PC-9 (cell line): ENCODE measurements around the gene TMEM219. TPM values are rescaled to one million over a fixed set of nuclear protein-coding genes. Genes with fewer than 3 reads are reported as not detected.

ENCODE experiments used
- BruUV-seq: library from RNA; stranded (reverse); fragments of 400-500 nt; replicated peaks from 2 replicates; lab custom pipeline; 2021; lab: Mats Ljungman, UMichigan
- CTCF ChIA-PET: fragments of 300-600 bp; sonication (Branson Sonifier 250); formaldehyde crosslinking; loops from one replicate; lab custom pipeline; 2022; ENCODE audit warnings: antibody characterized with exemption; lab: Charles Lee
- POLR2A ChIA-PET: fragments of 300-600 bp; sonication (Branson Sonifier 250); formaldehyde crosslinking; loops from one replicate; lab custom pipeline; 2022; ENCODE audit warnings: antibody characterized with exemption; ENCODE audit not compliant: unreplicated experiment; lab: Charles Lee
- DNase-seq, 2 experiments: peaks; one replicate each; pipeline versions ENCODE4 v3.0.0 to v3.0.0-alpha.2; 2015 to 2022; ENCODE audit warnings: mixed read lengths in 1 of 2
- H2AFZ ChIP-seq: fragments of 200-600 bp; sonication (generic); 2 replicates; pipeline ENCODE4 v1.8.1; 2017; ENCODE audit warnings: antibody characterized with exemption
- H3F3A ChIP-seq: fragments of 200-600 bp; sonication (generic); 2 replicates; pipeline ENCODE4 v1.8.1; 2017; ENCODE audit warnings: antibody characterized with exemption, mild to moderate bottlenecking, low read depth; ENCODE audit not compliant: insufficient read depth
- H3K27ac ChIP-seq: fragments of 200-600 bp; sonication (generic); 2 replicates; pipeline ENCODE4 v1.6.1; 2016; ENCODE audit warnings: mixed run types
- H3K27me3 ChIP-seq: fragments of 200-600 bp; sonication (generic); 2 replicates; pipeline ENCODE4 v1.6.1; 2016; ENCODE audit warnings: low read depth, mixed run types; ENCODE audit not compliant: insufficient read depth
- H3K36me3 ChIP-seq: fragments of 200-600 bp; sonication (generic); 2 replicates; pipeline ENCODE4 v1.6.1; 2016; ENCODE audit warnings: low read depth, mixed run types
- H3K4me1 ChIP-seq: fragments of 200-600 bp; sonication (generic); replicated peaks from 2 replicates; pipeline ENCODE4 v1.6.1; 2016; ENCODE audit warnings: mixed run types; ENCODE audit not compliant: insufficient read depth
- H3K4me2 ChIP-seq: fragments of 200-600 bp; sonication (generic); 2 replicates; pipeline ENCODE4 v1.6.1; 2017; ENCODE audit warnings: mixed run types
- H3K4me3 ChIP-seq: fragments of 200-600 bp; sonication (generic); 2 replicates; pipeline ENCODE4 v1.6.1; 2016; ENCODE audit warnings: mixed run types
- H3K79me2 ChIP-seq: fragments of 200-600 bp; sonication (generic); 2 replicates; pipeline ENCODE4 v1.6.1; 2017; ENCODE audit warnings: low read depth, mixed run types
- H3K9me2 ChIP-seq: fragments of 200-600 bp; sonication (generic); 2 replicates; pipeline ENCODE4 v1.8.1; 2017; ENCODE audit warnings: mild to moderate bottlenecking; ENCODE audit not compliant: insufficient read depth
- H3K9me3 ChIP-seq: fragments of 200-600 bp; sonication (generic); 2 replicates; pipeline ENCODE4 v1.8.1; 2016; ENCODE audit warnings: low read depth; ENCODE audit not compliant: insufficient read depth
- H4K20me1 ChIP-seq: fragments of 200-600 bp; sonication (generic); 2 replicates; pipeline ENCODE4 v1.8.1; 2017; ENCODE audit not compliant: insufficient read depth
- EZH2 ChIP-seq: fragments of 200-600 bp; sonication (generic); IDR thresholded peaks from 2 replicates; pipeline ENCODE4 v1.8.0; 2017; ENCODE audit warnings: antibody characterized with exemption, low read depth
- intact Hi-C: fragments of 100-400 bp; cut with micrococcal nuclease; formaldehyde crosslinking; loops from one replicate; pipeline ENCODE4 v1.10.0; 2022; ENCODE audit not compliant: unreplicated experiment
- total RNA-seq: library from RNA; stranded (reverse); gene quantifications from 2 replicates; pipeline ENCODE4 v1.2.3, GENCODE V29; 2021
- TF ChIP-seq, protein P1 (sequence below): fragments of 200-600 bp; sonication (generic); conservative IDR thresholded peaks from 2 replicates; pipeline ENCODE4 v1.6.1; 2017; ENCODE audit warnings: mixed run types, antibody characterized with exemption, mild to moderate bottlenecking, moderate library complexity

The TMEM219 gene
- total RNA-seq, 1 experiment from 2014 or later = 141 TPM

DNA sequence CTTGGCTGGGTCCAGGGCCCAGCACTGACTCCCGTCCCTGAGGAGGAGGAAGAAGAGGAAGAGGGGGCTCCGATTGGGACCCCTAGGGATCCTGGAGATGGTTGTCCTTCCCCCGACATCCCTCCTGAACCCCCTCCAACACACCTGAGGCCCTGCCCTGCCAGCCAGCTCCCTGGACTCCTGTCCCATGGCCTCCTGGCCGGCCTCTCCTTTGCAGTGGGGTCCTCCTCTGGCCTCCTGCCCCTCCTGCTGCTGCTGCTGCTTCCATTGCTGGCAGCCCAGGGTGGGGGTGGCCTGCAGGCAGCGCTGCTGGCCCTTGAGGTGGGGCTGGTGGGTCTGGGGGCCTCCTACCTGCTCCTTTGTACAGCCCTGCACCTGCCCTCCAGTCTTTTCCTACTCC lies 25.1 kb downstream of the TMEM219 start:
- H3F3A ChIP-seq = peaks cover 14% of the 10 kb centered on the region

DNA sequence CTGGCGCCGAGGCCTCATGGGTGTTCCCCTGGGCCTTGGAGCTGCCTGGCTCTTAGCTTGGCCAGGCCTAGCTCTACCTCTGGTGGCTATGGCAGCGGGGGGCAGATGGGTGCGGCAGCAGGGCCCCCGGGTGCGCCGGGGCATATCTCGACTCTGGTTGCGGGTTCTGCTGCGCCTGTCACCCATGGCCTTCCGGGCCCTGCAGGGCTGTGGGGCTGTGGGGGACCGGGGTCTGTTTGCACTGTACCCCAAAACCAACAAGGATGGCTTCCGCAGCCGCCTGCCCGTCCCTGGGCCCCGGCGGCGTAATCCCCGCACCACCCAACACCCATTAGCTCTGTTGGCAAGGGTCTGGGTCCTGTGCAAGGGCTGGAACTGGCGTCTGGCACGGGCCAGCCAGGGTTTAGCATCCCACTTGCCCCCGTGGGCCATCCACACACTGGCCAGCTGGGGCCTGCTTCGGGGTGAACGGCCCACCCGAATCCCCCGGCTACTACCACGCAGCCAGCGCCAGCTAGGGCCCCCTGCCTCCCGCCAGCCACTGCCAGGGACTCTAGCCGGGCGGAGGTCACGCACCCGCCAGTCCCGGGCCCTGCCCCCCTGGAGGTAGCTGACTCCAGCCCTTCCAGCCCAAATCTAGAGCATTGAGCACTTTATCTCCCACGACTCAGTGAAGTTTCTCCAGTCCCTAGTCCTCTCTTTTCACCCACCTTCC lies 25.6 kb downstream of the TMEM219 start:
- H3K4me2 ChIP-seq = no peak overlapping the region
- intact Hi-C loops = no loop called here
- DNase-seq = no peak
- POLR2A ChIA-PET = interaction anchor here (0.6 kb wide), 1 partner anchor 197 kb away, joined by 4 read pairs; the partner anchor contains the start of gene KIF22
- H3K27me3 ChIP-seq = no peaks in the 10 kb centered on the region
- H3K36me3 ChIP-seq = peaks cover 21% of the 10 kb centered on the region
- no peaks in the 10 kb centered on the region for H3K9me3 ChIP-seq
- TF ChIP-seq EZH2 = no peak
- TF ChIP-seq, protein P1, sequence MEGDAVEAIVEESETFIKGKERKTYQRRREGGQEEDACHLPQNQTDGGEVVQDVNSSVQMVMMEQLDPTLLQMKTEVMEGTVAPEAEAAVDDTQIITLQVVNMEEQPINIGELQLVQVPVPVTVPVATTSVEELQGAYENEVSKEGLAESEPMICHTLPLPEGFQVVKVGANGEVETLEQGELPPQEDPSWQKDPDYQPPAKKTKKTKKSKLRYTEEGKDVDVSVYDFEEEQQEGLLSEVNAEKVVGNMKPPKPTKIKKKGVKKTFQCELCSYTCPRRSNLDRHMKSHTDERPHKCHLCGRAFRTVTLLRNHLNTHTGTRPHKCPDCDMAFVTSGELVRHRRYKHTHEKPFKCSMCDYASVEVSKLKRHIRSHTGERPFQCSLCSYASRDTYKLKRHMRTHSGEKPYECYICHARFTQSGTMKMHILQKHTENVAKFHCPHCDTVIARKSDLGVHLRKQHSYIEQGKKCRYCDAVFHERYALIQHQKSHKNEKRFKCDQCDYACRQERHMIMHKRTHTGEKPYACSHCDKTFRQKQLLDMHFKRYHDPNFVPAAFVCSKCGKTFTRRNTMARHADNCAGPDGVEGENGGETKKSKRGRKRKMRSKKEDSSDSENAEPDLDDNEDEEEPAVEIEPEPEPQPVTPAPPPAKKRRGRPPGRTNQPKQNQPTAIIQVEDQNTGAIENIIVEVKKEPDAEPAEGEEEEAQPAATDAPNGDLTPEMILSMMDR = no peak
- H3K4me1 ChIP-seq = no peaks in the 10 kb centered on the region
- no peak overlapping the region for H3K27ac ChIP-seq
- H2AFZ ChIP-seq = no peak overlapping the region
- CTCF ChIA-PET = no interaction called here
- H3K9me2 ChIP-seq = no peaks in the 10 kb centered on the region
- H4K20me1 ChIP-seq = no peaks in the 10 kb centered on the region
- no peak overlapping the region for H3K4me3 ChIP-seq
- H3F3A ChIP-seq = peaks cover 20% of the 10 kb centered on the region
- BruUV-seq = no TSS peak
- H3K79me2 ChIP-seq = no peaks in the 10 kb centered on the region

More for the DNA sequence above, 25.1 kb downstream of the TMEM219 start:
- Histone ChIP-seq H3K9me2 (no peaks in the 10 kb centered on the region), H3K4me1 (no peaks in the 10 kb centered on the region), H3K4me3 (no peak overlapping the region), H3K9me3 (no peaks in the 10 kb centered on the region), H3K36me3 (peaks cover 25% of the 10 kb centered on the region), H4K20me1 (no peaks in the 10 kb centered on the region), H3K27me3 (no peaks in the 10 kb centered on the region), H2AFZ (no peak overlapping the region), H3K79me2 (no peaks in the 10 kb centered on the region), H3K4me2 (no peak overlapping the region), H3K27ac (no peak overlapping the region)
- POLR2A ChIA-PET = interaction anchor here (0.6 kb wide), 1 partner anchor 197 kb away, joined by 4 read pairs; the partner anchor contains the start of gene KIF22
- BruUV-seq = no TSS peak
- CTCF ChIA-PET = no interaction called here
- DNase-seq = no peak
- TF ChIP-seq, protein P1 = no peak
- TF ChIP-seq EZH2 = no peak
- intact Hi-C loops = no loop called here

DNA sequence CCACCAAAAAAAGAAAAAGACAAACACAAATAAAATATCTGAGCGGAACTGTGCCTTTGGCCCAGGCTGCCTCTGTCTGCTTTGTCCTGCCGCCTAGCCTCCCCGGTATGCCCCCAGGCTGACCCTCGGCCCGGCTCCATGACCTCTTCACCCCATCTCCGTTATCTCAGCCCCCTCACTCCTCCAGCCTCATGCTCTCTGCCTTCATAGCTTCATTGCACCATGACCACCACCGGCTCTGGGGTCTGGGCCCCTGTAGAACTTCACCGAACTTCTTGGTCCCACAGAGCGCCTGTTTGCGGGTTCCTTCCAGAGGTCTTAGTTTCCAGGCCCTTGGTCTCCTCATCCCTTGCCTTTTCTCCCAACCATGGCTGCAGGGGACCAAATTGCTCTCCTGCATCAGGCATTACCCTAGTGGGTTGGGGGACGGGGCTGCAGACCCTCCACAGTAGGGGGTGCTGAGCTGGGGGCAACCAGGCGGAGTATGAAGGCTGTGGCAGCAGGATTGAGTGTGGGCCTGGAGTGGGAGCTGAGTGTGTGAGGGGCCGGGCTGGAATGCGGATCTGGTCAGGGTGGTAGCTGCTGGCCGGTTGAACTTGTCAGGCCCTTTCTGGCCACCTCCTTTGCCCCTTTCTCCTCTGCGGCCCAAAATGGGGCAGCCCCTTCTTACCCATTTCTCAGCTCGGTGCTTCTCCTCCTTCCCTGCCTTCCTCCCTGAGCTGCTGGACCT lies 26.6 kb downstream of the TMEM219 start:
- Histone ChIP-seq H3K4me3 (no peak overlapping the region), H3K9me2 (no peaks in the 10 kb centered on the region), H2AFZ (no peak overlapping the region), H3K27me3 (no peaks in the 10 kb centered on the region), H3K79me2 (no peaks in the 10 kb centered on the region), H3K4me2 (no peak overlapping the region), H3K9me3 (no peaks in the 10 kb centered on the region), H3K36me3 (peaks cover 19% of the 10 kb centered on the region), H3K27ac (no peak overlapping the region), H3K4me1 (peaks cover 2% of the 10 kb centered on the region; the same call in 1 of the 2 replicates), H4K20me1 (no peaks in the 10 kb centered on the region), H3F3A (peaks cover 22% of the 10 kb centered on the region)
- DNase-seq = no peak
- no peak for TF ChIP-seq EZH2
- TF ChIP-seq, protein P1 = no peak
- intact Hi-C loops = no loop called here
- POLR2A ChIA-PET = no interaction called here
- no TSS peak for BruUV-seq
- CTCF ChIA-PET = no interaction called here
